GM23338 (cell line): ENCODE data around the gene CHD2. TPM values are rescaled to one million over a fixed set of nuclear protein-coding genes. Genes with fewer than 3 reads are reported as not detected.

Experiments used
- ATAC-seq: fragments of 200-7000 bp; cut with Tn5 transposase; 3 replicates; pipeline ENCODE4 v1.9.1; 2020
- DNase-seq: peaks from one replicate; pipeline ENCODE4 v3.0.0-alpha.2; 2015; ENCODE audit warnings: low spot score
- H2AFZ ChIP-seq: fragments of 200-600 bp; sonication (generic); 2 replicates; pipeline ENCODE4 v1.8.0; 2016; ENCODE audit warnings: antibody characterized with exemption, mild to moderate bottlenecking, moderate library complexity
- H3F3A ChIP-seq: fragments of 200-600 bp; sonication (generic); replicated peaks from 2 replicates; pipeline ENCODE4 v1.8.0; 2017; ENCODE audit warnings: antibody characterized with exemption, mixed run types, low read depth
- H3K27ac ChIP-seq: fragments of 200-600 bp; sonication (generic); 2 replicates; pipeline ENCODE4 v1.6.1; 2016; ENCODE audit warnings: low read depth
- H3K27me3 ChIP-seq: fragments of 200-600 bp; sonication (generic); 2 replicates; pipeline ENCODE4 v1.8.0; 2016; ENCODE audit warnings: mild to moderate bottlenecking, mixed run types, moderate library complexity; ENCODE audit not compliant: insufficient read depth
- H3K36me3 ChIP-seq: fragments of 200-600 bp; sonication (generic); 2 replicates; pipeline ENCODE4 v1.8.0; 2016; ENCODE audit warnings: mild to moderate bottlenecking; ENCODE audit not compliant: insufficient read depth
- H3K4me1 ChIP-seq: fragments of 200-600 bp; sonication (generic); 2 replicates; pipeline ENCODE4 v1.8.0; 2016; ENCODE audit warnings: mild to moderate bottlenecking, moderate library complexity; ENCODE audit not compliant: insufficient read depth
- H3K4me2 ChIP-seq: fragments of 200-600 bp; sonication (generic); 2 replicates; pipeline ENCODE4 v1.7.1; 2017; ENCODE audit warnings: mixed run types
- H3K4me3 ChIP-seq: fragments of 200-600 bp; sonication (generic); 2 replicates; pipeline ENCODE4 v1.6.1; 2016; ENCODE audit warnings: mixed run types
- H3K79me2 ChIP-seq: fragments of 200-600 bp; sonication (generic); replicated peaks from 2 replicates; pipeline ENCODE4 v1.8.0; 2017; ENCODE audit warnings: mild to moderate bottlenecking; ENCODE audit not compliant: insufficient read depth
- H3K9me2 ChIP-seq: fragments of 200-600 bp; sonication (generic); 2 replicates; pipeline ENCODE4 v1.8.0; 2017; ENCODE audit not compliant: insufficient read depth
- H4K20me1 ChIP-seq: fragments of 200-600 bp; sonication (generic); replicated peaks from 2 replicates; pipeline ENCODE4 v1.8.0; 2017; ENCODE audit warnings: mild to moderate bottlenecking; ENCODE audit not compliant: insufficient read depth
- H3K27ac Mint-ChIP-seq: 2 replicates; pipeline ENCODE4 v1.8.0; 2020; ENCODE audit warnings: inconsistent platforms, mild to moderate bottlenecking, moderate library complexity, mixed read lengths
- H3K27me3 Mint-ChIP-seq: 3 replicates; pipeline ENCODE4 v1.8.0; 2022; ENCODE audit warnings: low read depth, mild to moderate bottlenecking, moderate library complexity, mixed read lengths, inconsistent platforms; ENCODE audit not compliant: insufficient read depth, poor library complexity
- H3K36me3 Mint-ChIP-seq: 3 replicates; pipeline ENCODE4 v1.8.0; 2021; ENCODE audit warnings: low read depth, mild to moderate bottlenecking, inconsistent platforms, moderate library complexity, mixed read lengths
- H3K4me1 Mint-ChIP-seq: 3 replicates; pipeline ENCODE4 v1.8.0; 2020; ENCODE audit warnings: mild to moderate bottlenecking, inconsistent platforms, mixed read lengths
- H3K4me3 Mint-ChIP-seq: 3 replicates; pipeline ENCODE4 v1.8.0; 2021; ENCODE audit warnings: moderate library complexity, mild to moderate bottlenecking, inconsistent platforms, mixed read lengths
- H3K9me3 Mint-ChIP-seq: 3 replicates; pipeline ENCODE4 v1.8.0; 2020; ENCODE audit warnings: moderate library complexity, mild to moderate bottlenecking, inconsistent platforms, mixed read lengths
- CREB1 ChIP-seq: fragments of 250-450 bp; sonication (Bioruptor Pico); IDR thresholded peaks from 2 replicates; pipeline ENCODE4 v1.5.0; 2020; ENCODE audit warnings: low read depth, mild to moderate bottlenecking, moderate library complexity
- CTCF ChIP-seq, 2 experiments: fragments of 200-600 bp in 1 of 2; sonication (generic) in 1 of 2; conservative IDR thresholded peaks; 2 replicates each; pipeline versions ENCODE4 v1.5.1 to v1.6.1; 2016 to 2017; ENCODE audit warnings: antibody characterized with exemption in 2 of 2, low read depth in 2 of 2, mild to moderate bottlenecking in 2 of 2, moderate library complexity in 1 of 2
- ETS1 ChIP-seq: IDR thresholded peaks from 2 replicates; pipeline ENCODE4 v1.6.1; 2016; ENCODE audit warnings: antibody characterized with exemption
- EZH2 ChIP-seq: fragments of 200-600 bp; sonication (generic); IDR thresholded peaks from one replicate; pipeline ENCODE4 v1.8.0; 2017; ENCODE audit warnings: antibody characterized with exemption, mild to moderate bottlenecking, low read depth; ENCODE audit not compliant: unreplicated experiment
- EZH2phosphoT487 ChIP-seq: fragments of 200-600 bp; sonication (generic); IDR thresholded peaks from one replicate; pipeline ENCODE4 v1.8.1; 2018; ENCODE audit warnings: antibody characterized with exemption; ENCODE audit not compliant: unreplicated experiment
- JUNB ChIP-seq: IDR thresholded peaks from one replicate; pipeline ENCODE4 v1.6.1; 2016; ENCODE audit warnings: antibody characterized with exemption; ENCODE audit not compliant: unreplicated experiment
- NANOG ChIP-seq: IDR thresholded peaks from 2 replicates; pipeline ENCODE4 v1.6.1; 2016; ENCODE audit warnings: antibody characterized with exemption, borderline replicate concordance
- POLR2AphosphoS5 ChIP-seq: IDR thresholded peaks from 2 replicates; pipeline ENCODE4 v1.6.1; 2016; ENCODE audit warnings: antibody characterized with exemption, low read depth
- REST ChIP-seq: IDR thresholded peaks from one replicate; pipeline ENCODE4 v1.6.1; 2018; ENCODE audit warnings: antibody characterized with exemption; ENCODE audit not compliant: unreplicated experiment
- STAT1 ChIP-seq: IDR thresholded peaks from one replicate; pipeline ENCODE4 v1.6.1; 2016; ENCODE audit warnings: antibody characterized with exemption; ENCODE audit not compliant: unreplicated experiment
- ZNF114 ChIP-seq: fragments of 250-450 bp; sonication (Bioruptor Pico); IDR thresholded peaks from 2 replicates; pipeline ENCODE4 v1.5.0; 2020; ENCODE audit warnings: mild to moderate bottlenecking, moderate library complexity
- ZNF331 ChIP-seq: fragments of 250-450 bp; sonication (Bioruptor Pico); IDR thresholded peaks from 2 replicates; pipeline ENCODE4 v1.5.0; 2020; ENCODE audit warnings: low read depth, mild to moderate bottlenecking, moderate library complexity
- ZNF462 ChIP-seq: fragments of 250-450 bp; sonication (Bioruptor Pico); IDR thresholded peaks from 2 replicates; pipeline ENCODE4 v1.5.0; 2020; ENCODE audit warnings: mild to moderate bottlenecking, moderate library complexity
- polyA plus RNA-seq: library from polyadenylated mRNA; unstranded; fragments of >200 nt; fragmentation: Nextera tagmentation; extraction: Ambion mirVana; gene quantifications from 2 replicates; pipeline ENCODE4 v1.2.1, GENCODE V29; 2016
- total RNA-seq: library from RNA; depleted of rRNA; stranded (reverse); fragments of >200 nt; shearing (Covaris generic); gene quantifications from 2 replicates; pipeline ENCODE4 v1.2.3, GENCODE V29; 2014

The CHD2 gene
- total and polyA plus RNA-seq, 2 experiments from 2014 or later: 119 to 130 TPM

GRCh38 chr15:92885224-92886041 lies 14.7 kb upstream of the CHD2 start:
- H3K4me1 ChIP-seq: peaks cover 24% of the 10 kb centered on the region
- DNase-seq (no peak), ATAC-seq (no peak)
- H3K79me2 ChIP-seq: peaks cover 75% of the 10 kb centered on the region
- peaks cover 9% of the 10 kb centered on the region for H4K20me1 ChIP-seq
- H3K9me2 ChIP-seq: no peaks in the 10 kb centered on the region
- peak overlapping the region; percentile 95 for H3K27ac Mint-ChIP-seq
- H3K36me3 Mint-ChIP-seq: peaks cover 70% of the 10 kb centered on the region
- peaks cover 42% of the 10 kb centered on the region for H3K4me1 Mint-ChIP-seq
- H2AFZ ChIP-seq: no peak overlapping the region
- TF ChIP-seq ETS1 (no peak), CTCF (conservative IDR thresholded peaks at IDR 0.05; ENCODE audit: low read depth in 2 of 2) (no peak), CREB1 (CRISPR knock-in tag) (no peak), REST (no peak), ZNF331 (CRISPR knock-in tag) (no peak), POLR2AphosphoS5 (no peak), EZH2phosphoT487 (no peak), JUNB (no peak), ZNF462 (CRISPR knock-in tag) (no peak), STAT1 (no peak), NANOG (no peak), EZH2 (no peak), ZNF114 (CRISPR knock-in tag) (no peak)
- H3K9me3 Mint-ChIP-seq: peaks cover 2% of the 10 kb centered on the region; the same call in 1 of the 3 replicates
- peak overlapping the region; percentile 98 for H3K4me3 Mint-ChIP-seq
- H3K27me3 ChIP-seq: no peaks in the 10 kb centered on the region
- peaks cover 24% of the 10 kb centered on the region for H3K36me3 ChIP-seq
- H3K27ac ChIP-seq: peak overlapping the region; percentile 86
- H3K4me3 ChIP-seq: peak overlapping the region; percentile 68
- no peaks in the 10 kb centered on the region; the same call in 1 of the 2 replicates for H3F3A ChIP-seq
- peak overlapping the region; percentile 77 for H3K4me2 ChIP-seq
- peaks cover 18% of the 10 kb centered on the region for H3K27me3 Mint-ChIP-seq
